Esophagus squamous epithelium (tissue), 5 donors: ENCODE results near the gene MAIP1. TPM values are rescaled to one million over a fixed set of nuclear protein-coding genes. Genes with fewer than 3 reads are reported as not detected.

Experiments used
- DNase-seq: peaks from one replicate; lab custom pipeline; 2025; lab: John Stamatoyannopoulos, UW
- H3K27ac ChIP-seq, 4 donors: fragments of 200-600 bp; sonication (generic); one replicate each; pipeline ENCODE4 v1.5.1; 2016 to 2019; ENCODE audit warnings: mild to moderate bottlenecking in 1 of 4
- H3K27me3 ChIP-seq, 4 donors: fragments of 200-600 bp; sonication (generic); 1 replicate in 3 of 4; 2 replicates in 1 of 4; pipeline versions ENCODE4 v1.5.1 to v1.6.0; 2017 to 2021; ENCODE audit warnings: antibody characterized with exemption in 1 of 4
- H3K36me3 ChIP-seq, 3 donors: fragments of 200-600 bp; sonication (generic); one replicate each; pipeline ENCODE4 v1.5.1; 2016 to 2019
- H3K4me1 ChIP-seq, 3 donors: fragments of 200-600 bp; sonication (generic); one replicate each; pipeline ENCODE4 v1.5.1; 2017 to 2019
- H3K4me3 ChIP-seq, 4 donors: fragments of 200-600 bp; sonication (generic); 1 replicate in 3 of 4; 2 replicates in 1 of 4; pipeline ENCODE4 v1.5.1; 2016 to 2019; ENCODE audit warnings: mild to moderate bottlenecking in 2 of 4, moderate library complexity in 1 of 4
- H3K9me3 ChIP-seq, 3 donors: fragments of 200-600 bp; sonication (generic); one replicate each; pipeline ENCODE4 v1.5.1; 2016 to 2019
- POLR2A ChIP-seq, 4 donors: fragments of 450-650 bp; IDR thresholded peaks; one replicate each; pipeline ENCODE4 v1.6.1; 2017; ENCODE audit warnings: antibody characterized with exemption in 4 of 4, mild to moderate bottlenecking in 4 of 4, moderate library complexity in 3 of 4
- WGBS, 2 donors: methylation state at CpG; one replicate each; pipeline ENCODE4 v1.1.5; 2018; 5-methylcytosine and 5-hydroxymethylcytosine counted together
- intact Hi-C: fragments of 100-400 bp; cut with DNase I; formaldehyde crosslinking; loops from one replicate; pipeline ENCODE4 v1.15.0; 2022
- total RNA-seq, 4 donors: library from RNA; depleted of rRNA; stranded (reverse); fragments of >200 nt; gene quantifications; one replicate each; pipeline ENCODE4 v1.1.0, GENCODE V29; 2016
- TF ChIP-seq, protein P1 (sequence below), 6 experiments: fragments of 450-650 bp in 4 of 6; fragments of 200-600 bp in 2 of 6; sonication (generic) in 2 of 6; IDR thresholded peaks; one replicate each; pipeline ENCODE4 v1.5.1; 2016 to 2019; ENCODE audit warnings: antibody characterized with exemption in 6 of 6, mild to moderate bottlenecking in 4 of 6, moderate library complexity in 4 of 6
- donor health status: DM: yes; HTN: yes; CAD: no.

MAIP1 gene
- total RNA-seq, 4 donors from 2014 or later = 10.4 to 27.4 (median 22.0) TPM

DNA sequence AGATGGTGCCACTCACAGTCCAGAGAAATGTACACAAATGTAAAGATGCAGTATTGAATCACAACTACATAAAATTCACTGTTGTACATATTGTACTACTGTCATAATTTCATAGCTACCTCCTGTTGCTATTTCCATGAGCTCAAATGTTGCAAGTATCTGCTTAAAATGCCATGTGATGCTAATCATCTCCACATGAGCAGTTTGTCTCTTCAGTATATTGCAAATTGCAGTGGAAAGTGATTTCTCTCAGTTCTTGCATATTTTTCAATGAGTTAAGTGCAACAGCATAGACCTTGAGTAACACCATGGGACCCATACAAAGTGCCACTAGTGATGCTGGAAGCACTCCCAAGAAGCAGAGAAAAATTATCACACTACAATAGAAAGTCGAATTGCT is 51.9 kb downstream of the MAIP1 start:
- H3K4me3 ChIP-seq = no peak overlapping the region
- 71 to 87% methylated on average over 1 of the region's 1 CpG for WGBS, 2 donors
- intact Hi-C loops = no loop called here

DNA sequence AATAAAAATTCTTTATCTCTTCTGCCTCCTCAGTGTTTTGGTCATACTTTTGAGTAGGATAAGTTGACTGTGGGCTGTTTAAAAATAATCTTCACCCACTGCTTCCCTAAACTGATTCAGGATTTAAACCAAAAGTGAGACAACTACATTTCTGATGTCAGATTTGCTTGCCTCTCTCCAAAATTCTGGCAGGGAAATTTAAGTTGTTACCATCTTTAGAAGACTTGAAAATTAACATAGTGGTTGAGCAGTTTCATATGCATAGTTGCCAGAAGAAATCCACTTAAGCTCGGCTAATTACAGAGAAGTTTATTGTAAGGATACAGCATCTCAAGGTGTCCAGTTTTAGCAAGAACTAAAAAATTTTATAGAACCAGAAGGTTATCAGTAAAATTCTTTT is 57.0 kb downstream of the MAIP1 start:
- 88 to 95% methylated on average over 1 of the region's 1 CpG for WGBS, 2 donors
- TF ChIP-seq, protein P1, sequence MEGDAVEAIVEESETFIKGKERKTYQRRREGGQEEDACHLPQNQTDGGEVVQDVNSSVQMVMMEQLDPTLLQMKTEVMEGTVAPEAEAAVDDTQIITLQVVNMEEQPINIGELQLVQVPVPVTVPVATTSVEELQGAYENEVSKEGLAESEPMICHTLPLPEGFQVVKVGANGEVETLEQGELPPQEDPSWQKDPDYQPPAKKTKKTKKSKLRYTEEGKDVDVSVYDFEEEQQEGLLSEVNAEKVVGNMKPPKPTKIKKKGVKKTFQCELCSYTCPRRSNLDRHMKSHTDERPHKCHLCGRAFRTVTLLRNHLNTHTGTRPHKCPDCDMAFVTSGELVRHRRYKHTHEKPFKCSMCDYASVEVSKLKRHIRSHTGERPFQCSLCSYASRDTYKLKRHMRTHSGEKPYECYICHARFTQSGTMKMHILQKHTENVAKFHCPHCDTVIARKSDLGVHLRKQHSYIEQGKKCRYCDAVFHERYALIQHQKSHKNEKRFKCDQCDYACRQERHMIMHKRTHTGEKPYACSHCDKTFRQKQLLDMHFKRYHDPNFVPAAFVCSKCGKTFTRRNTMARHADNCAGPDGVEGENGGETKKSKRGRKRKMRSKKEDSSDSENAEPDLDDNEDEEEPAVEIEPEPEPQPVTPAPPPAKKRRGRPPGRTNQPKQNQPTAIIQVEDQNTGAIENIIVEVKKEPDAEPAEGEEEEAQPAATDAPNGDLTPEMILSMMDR (IDR thresholded peaks at IDR 0.05) = no peak
- no peak for TF ChIP-seq POLR2A (IDR thresholded peaks at IDR 0.05)
- no peak for DNase-seq
- Histone ChIP-seq H3K27ac (no peak overlapping the region), H3K9me3 (peaks cover 0 to 8% (median 0%) of the 10 kb centered on the region in 3 donors), H3K27me3 (no peaks in the 10 kb centered on the region), H3K4me3 (no peak overlapping the region), H3K36me3 (no peaks in the 10 kb centered on the region), H3K4me1 (no peaks in the 10 kb centered on the region)
- intact Hi-C loops = no loop called here

More for the DNA sequence above, 51.9 kb downstream of the MAIP1 start:
- DNase-seq = no peak
- TF ChIP-seq, protein P1 (IDR thresholded peaks at IDR 0.05) = no peak
- TF ChIP-seq POLR2A (IDR thresholded peaks at IDR 0.05) = no peak
- Histone ChIP-seq H3K27ac (no peak overlapping the region), H3K27me3 (no peaks in the 10 kb centered on the region), H3K9me3 (no peaks in the 10 kb centered on the region), H3K36me3 (no peaks in the 10 kb centered on the region), H3K4me1 (no peaks in the 10 kb centered on the region)

Other genes with a start within 250 kb of the MAIP1 start
- gene FTCDNL1, start 104.4 kb upstream of the MAIP1 start, total RNA-seq = 1 to 10 TPM; 1.3 to 5.0 (median 2.6) TPM
- 10 to 100 TPM in 2 of 4 donors, 1 to 10 TPM in 2; 6.1 to 10.7 (median 9.6) TPM for gene C2orf69, start 44.3 kb upstream of the MAIP1 start, total RNA-seq
- 1 to 10 TPM; 3.0 to 8.8 (median 5.8) TPM for gene TYW5, start 91 bp upstream of the MAIP1 start, total RNA-seq